ENCODE measurements around the gene PRKG1. TPM values are rescaled to one million over a fixed set of nuclear protein-coding genes. Genes with fewer than 3 reads are reported as not detected.

PRKG1 gene
- polyA plus RNA-seq, 3 donors = not detected

DNA sequence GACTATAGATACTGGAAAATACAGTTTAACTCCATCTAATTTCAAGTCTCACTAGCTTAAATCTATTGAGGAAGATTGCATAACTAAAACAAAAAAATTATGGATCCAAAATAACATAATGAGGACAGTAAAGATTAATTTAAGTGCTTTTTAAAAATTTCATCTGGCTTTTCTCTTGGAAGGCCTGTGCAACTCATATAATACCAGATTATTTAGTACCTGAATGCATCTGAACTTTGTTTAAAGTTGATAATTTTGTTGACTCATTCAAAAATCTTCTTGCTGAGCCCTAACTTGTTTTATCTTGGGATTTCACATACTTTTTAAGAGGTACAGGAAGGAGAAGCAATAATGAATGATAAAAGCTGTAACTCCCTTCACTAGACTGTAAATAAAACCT lies 478.6 kb downstream of the PRKG1 start:
- H3K4me3 Mint-ChIP-seq = no peak overlapping the region
- no peaks in the 10 kb centered on the region for H3K4me1 ChIP-seq (ENCODE audit: control insufficient read depth in 1 of 2, insufficient read depth in 2 of 2, low read length in 2 of 2)
- no peaks in the 10 kb centered on the region for H3K4me1 Mint-ChIP-seq
- intact Hi-C loops (cut with micrococcal nuclease) = no loop called here
- H2AFZ ChIP-seq (ENCODE audit: insufficient read depth, low read depth, low read length, poor library complexity, severe bottlenecking) = no peak overlapping the region
- no peaks in the 10 kb centered on the region for H3K9me3 ChIP-seq (replicated peaks in 1 of 2; ENCODE audit: control insufficient read depth in 1 of 2, insufficient read depth in 1 of 2, low read length in 2 of 2)
- peaks cover 0 to 3% (median 0%) of the 10 kb centered on the region in 7 donors for H3K9me3 Mint-ChIP-seq
- H3K27ac Mint-ChIP-seq = no peak overlapping the region
- H3K36me3 Mint-ChIP-seq = no peaks in the 10 kb centered on the region
- H3K4me3 ChIP-seq (replicated peaks in 1 of 3; ENCODE audit: low read depth in 2 of 3, low read length in 3 of 3) = no peak overlapping the region
- no peaks in the 10 kb centered on the region for H4K20me1 ChIP-seq (ENCODE audit: insufficient read depth, low read length)
- H3K27me3 ChIP-seq (ENCODE audit: control insufficient read depth in 2 of 2, insufficient read depth in 2 of 2, low read length in 2 of 2) = no peaks in the 10 kb centered on the region
- H3K27ac ChIP-seq (ENCODE audit: low read depth in 1 of 2, low read length in 2 of 2) = no peak overlapping the region
- no peaks in the 10 kb centered on the region for H3K27me3 Mint-ChIP-seq (ENCODE audit: low read depth in 3 of 3)
- no peak overlapping the region for H3K4me2 ChIP-seq (replicated peaks; ENCODE audit: extremely low read depth, low read length, poor library complexity, severe bottlenecking)
- H3K9ac ChIP-seq (ENCODE audit: insufficient read depth, low read length, poor library complexity, severe bottlenecking) = no peak overlapping the region
- DNase-seq = no peak
- TF ChIP-seq, protein P1, sequence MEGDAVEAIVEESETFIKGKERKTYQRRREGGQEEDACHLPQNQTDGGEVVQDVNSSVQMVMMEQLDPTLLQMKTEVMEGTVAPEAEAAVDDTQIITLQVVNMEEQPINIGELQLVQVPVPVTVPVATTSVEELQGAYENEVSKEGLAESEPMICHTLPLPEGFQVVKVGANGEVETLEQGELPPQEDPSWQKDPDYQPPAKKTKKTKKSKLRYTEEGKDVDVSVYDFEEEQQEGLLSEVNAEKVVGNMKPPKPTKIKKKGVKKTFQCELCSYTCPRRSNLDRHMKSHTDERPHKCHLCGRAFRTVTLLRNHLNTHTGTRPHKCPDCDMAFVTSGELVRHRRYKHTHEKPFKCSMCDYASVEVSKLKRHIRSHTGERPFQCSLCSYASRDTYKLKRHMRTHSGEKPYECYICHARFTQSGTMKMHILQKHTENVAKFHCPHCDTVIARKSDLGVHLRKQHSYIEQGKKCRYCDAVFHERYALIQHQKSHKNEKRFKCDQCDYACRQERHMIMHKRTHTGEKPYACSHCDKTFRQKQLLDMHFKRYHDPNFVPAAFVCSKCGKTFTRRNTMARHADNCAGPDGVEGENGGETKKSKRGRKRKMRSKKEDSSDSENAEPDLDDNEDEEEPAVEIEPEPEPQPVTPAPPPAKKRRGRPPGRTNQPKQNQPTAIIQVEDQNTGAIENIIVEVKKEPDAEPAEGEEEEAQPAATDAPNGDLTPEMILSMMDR (IDR thresholded peaks at IDR 0.05) = no peak
- H3K36me3 ChIP-seq (replicated peaks in 1 of 2; ENCODE audit: control insufficient read depth in 1 of 2, insufficient read depth in 2 of 2, low read length in 2 of 2) = no peaks in the 10 kb centered on the region
- H3K79me2 ChIP-seq (ENCODE audit: insufficient read depth, low read length) = no peaks in the 10 kb centered on the region

DNA sequence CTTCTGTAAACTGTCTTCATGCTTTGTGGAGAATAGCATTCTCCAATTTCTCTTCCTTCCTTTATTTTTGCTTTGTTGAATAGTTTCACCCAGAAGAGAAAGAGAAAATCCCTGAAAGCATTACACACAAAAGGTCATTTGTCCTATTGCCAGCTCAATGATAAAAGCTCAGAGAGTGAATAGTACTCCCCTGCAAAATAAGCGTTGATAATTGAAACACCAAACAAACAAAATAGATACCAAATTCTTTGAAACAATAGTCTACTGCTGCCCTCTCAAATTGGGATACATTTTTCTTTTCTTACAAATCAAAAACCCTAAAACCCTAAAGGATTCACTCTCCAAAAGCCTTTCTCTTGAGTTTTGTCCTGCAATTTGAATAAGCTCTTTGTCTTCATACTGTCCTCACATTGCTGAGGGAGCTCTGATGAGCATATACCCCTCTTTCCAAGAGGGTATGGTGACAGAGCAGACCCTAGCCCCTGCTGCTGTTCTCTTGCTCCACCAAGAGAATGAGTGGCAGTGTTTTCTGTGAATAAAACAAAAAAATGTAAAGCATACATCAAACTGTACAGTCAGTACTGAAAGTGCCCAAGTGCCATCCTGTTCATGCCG lies 490.7 kb downstream of the PRKG1 start:
- H3K27me3 Mint-ChIP-seq (ENCODE audit: low read depth in 3 of 3) = no peaks in the 10 kb centered on the region
- DNase-seq = no peak
- TF ChIP-seq, protein P1 (IDR thresholded peaks at IDR 0.05) = no peak
- Histone ChIP-seq H3K9ac (ENCODE audit: insufficient read depth, low read length, poor library complexity, severe bottlenecking) (no peak overlapping the region), H3K79me2 (ENCODE audit: insufficient read depth, low read length) (no peaks in the 10 kb centered on the region), H3K4me3 (replicated peaks in 1 of 3; ENCODE audit: low read depth in 2 of 3, low read length in 3 of 3) (no peak overlapping the region), H3K4me2 (replicated peaks; ENCODE audit: extremely low read depth, low read length, poor library complexity, severe bottlenecking) (no peak overlapping the region), H3K36me3 (replicated peaks in 1 of 2; ENCODE audit: control insufficient read depth in 1 of 2, insufficient read depth in 2 of 2, low read length in 2 of 2) (no peaks in the 10 kb centered on the region), H3K4me1 (ENCODE audit: control insufficient read depth in 1 of 2, insufficient read depth in 2 of 2, low read length in 2 of 2) (no peaks in the 10 kb centered on the region), H2AFZ (ENCODE audit: insufficient read depth, low read depth, low read length, poor library complexity, severe bottlenecking) (no peak overlapping the region), H3K27me3 (ENCODE audit: control insufficient read depth in 2 of 2, insufficient read depth in 2 of 2, low read length in 2 of 2) (no peaks in the 10 kb centered on the region), H4K20me1 (ENCODE audit: insufficient read depth, low read length) (no peaks in the 10 kb centered on the region), H3K27ac (ENCODE audit: low read depth in 1 of 2, low read length in 2 of 2) (no peak overlapping the region), H3K9me3 (replicated peaks in 1 of 2; ENCODE audit: control insufficient read depth in 1 of 2, insufficient read depth in 1 of 2, low read length in 2 of 2) (no peaks in the 10 kb centered on the region)
- no peaks in the 10 kb centered on the region for H3K36me3 Mint-ChIP-seq
- intact Hi-C loops (cut with micrococcal nuclease) = no loop called here
- no peak overlapping the region for H3K4me3 Mint-ChIP-seq
- H3K4me1 Mint-ChIP-seq = no peaks in the 10 kb centered on the region
- no peak overlapping the region for H3K27ac Mint-ChIP-seq
- 100% methylated on average over 1 of the region's 2 CpGs for WGBS (ENCODE audit: insufficient coverage)
- H3K9me3 Mint-ChIP-seq = peaks cover 0 to 2% (median 0%) of the 10 kb centered on the region in 7 donors
